ENCODE measurements around the gene PTPN23.

- TF ChIP-seq, protein P1, sequence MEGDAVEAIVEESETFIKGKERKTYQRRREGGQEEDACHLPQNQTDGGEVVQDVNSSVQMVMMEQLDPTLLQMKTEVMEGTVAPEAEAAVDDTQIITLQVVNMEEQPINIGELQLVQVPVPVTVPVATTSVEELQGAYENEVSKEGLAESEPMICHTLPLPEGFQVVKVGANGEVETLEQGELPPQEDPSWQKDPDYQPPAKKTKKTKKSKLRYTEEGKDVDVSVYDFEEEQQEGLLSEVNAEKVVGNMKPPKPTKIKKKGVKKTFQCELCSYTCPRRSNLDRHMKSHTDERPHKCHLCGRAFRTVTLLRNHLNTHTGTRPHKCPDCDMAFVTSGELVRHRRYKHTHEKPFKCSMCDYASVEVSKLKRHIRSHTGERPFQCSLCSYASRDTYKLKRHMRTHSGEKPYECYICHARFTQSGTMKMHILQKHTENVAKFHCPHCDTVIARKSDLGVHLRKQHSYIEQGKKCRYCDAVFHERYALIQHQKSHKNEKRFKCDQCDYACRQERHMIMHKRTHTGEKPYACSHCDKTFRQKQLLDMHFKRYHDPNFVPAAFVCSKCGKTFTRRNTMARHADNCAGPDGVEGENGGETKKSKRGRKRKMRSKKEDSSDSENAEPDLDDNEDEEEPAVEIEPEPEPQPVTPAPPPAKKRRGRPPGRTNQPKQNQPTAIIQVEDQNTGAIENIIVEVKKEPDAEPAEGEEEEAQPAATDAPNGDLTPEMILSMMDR (IDR thresholded peaks at IDR 0.05) = no peak
- no peak for TF ChIP-seq POLR2AphosphoS5 (IDR thresholded peaks at IDR 0.05)
Measured at GRCh38 chr3:47394140-47394870, 13.5 kb downstream of the PTPN23 start.

All from breast epithelium (tissue), 3 donors.